ENCODE data around the gene CCDC196. TPM values are rescaled to one million over a fixed set of nuclear protein-coding genes. Genes with fewer than 3 reads are reported as not detected.
A peak's percentile ranks its signal among the peaks of the same experiment; 100 is the strongest.

CCDC196 gene
- total and polyA plus RNA-seq, 10 of the 15 experiments (the other 5 are each of a cell fraction or from before 2014, with no cell fraction given), result 0.03 to 0.52 (median 0.28) TPM; not detected in 7

- TF ChIP-seq, protein P1, sequence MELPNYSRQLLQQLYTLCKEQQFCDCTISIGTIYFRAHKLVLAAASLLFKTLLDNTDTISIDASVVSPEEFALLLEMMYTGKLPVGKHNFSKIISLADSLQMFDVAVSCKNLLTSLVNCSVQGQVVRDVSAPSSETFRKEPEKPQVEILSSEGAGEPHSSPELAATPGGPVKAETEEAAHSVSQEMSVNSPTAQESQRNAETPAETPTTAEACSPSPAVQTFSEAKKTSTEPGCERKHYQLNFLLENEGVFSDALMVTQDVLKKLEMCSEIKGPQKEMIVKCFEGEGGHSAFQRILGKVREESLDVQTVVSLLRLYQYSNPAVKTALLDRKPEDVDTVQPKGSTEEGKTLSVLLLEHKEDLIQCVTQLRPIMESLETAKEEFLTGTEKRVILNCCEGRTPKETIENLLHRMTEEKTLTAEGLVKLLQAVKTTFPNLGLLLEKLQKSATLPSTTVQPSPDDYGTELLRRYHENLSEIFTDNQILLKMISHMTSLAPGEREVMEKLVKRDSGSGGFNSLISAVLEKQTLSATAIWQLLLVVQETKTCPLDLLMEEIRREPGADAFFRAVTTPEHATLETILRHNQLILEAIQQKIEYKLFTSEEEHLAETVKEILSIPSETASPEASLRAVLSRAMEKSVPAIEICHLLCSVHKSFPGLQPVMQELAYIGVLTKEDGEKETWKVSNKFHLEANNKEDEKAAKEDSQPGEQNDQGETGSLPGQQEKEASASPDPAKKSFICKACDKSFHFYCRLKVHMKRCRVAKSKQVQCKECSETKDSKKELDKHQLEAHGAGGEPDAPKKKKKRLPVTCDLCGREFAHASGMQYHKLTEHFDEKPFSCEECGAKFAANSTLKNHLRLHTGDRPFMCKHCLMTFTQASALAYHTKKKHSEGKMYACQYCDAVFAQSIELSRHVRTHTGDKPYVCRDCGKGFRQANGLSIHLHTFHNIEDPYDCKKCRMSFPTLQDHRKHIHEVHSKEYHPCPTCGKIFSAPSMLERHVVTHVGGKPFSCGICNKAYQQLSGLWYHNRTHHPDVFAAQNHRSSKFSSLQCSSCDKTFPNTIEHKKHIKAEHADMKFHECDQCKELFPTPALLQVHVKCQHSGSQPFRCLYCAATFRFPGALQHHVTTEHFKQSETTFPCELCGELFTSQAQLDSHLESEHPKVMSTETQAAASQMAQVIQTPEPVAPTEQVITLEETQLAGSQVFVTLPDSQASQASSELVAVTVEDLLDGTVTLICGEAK (IDR thresholded peaks at IDR 0.05; ENCODE audit: borderline replicate concordance), result peak; percentile 82
- TF ChIP-seq ATF7 (IDR thresholded peaks at IDR 0.05; ENCODE audit: low read depth) (peak; percentile 80), EZH2 (IDR thresholded peaks at IDR 0.05; ENCODE audit: borderline replicate concordance, control insufficient read depth, low read depth, low read length) (no peak), BCL11A (IDR thresholded peaks at IDR 0.05; ENCODE audit: low read depth, low read length) (no peak), SUZ12 (IDR thresholded peaks at IDR 0.05; ENCODE audit: unreplicated experiment) (no peak), NRF1 (conservative IDR thresholded peaks at IDR 0.05; ENCODE audit: low read depth, low read length) (no peak), BCLAF1 (IDR thresholded peaks at IDR 0.05) (no peak), IKZF2 (IDR thresholded peaks at IDR 0.05) (no peak), RCOR1 (conservative IDR thresholded peaks at IDR 0.05; ENCODE audit: low read depth, low read length) (no peak), YBX1 (IDR thresholded peaks at IDR 0.05) (no peak), ZNF622 (IDR thresholded peaks at IDR 0.05) (no peak)
These were observed 25.7 kb downstream of the CCDC196 start (continued) for GRCh38 chr14:66511849-66512248.
